Central memory CD8-positive, alpha-beta T cell (primary cell): Measurements from ENCODE around the gene PRTG.
A peak's percentile ranks its signal among the peaks of the same experiment; 100 is the strongest.
"Not testable (repeated sequence)": the region's sequence is repeated elsewhere in the genome, so short reads cannot be mapped to it uniquely, and the experiment has no call there.

ENCODE experiments used
- ATAC-seq: fragments of 150-1000 bp; cut with Tn5 transposase; replicated peaks from 2 replicates; pipeline ENCODE4 v1.10.0; 2022; ENCODE audit warnings: mild to moderate bottlenecking, moderate FRiP score, moderate number of reproducible peaks; ENCODE audit not compliant: poor library complexity, severe bottlenecking; ENCODE audit errors: extremely low read depth
- DNase-seq, 2 donors: peaks; one replicate each; pipeline ENCODE4 v3.0.0; 2021; ENCODE audit warnings: low spot score in 2 of 2
- H3K27ac Mint-ChIP-seq: one replicate; pipeline ENCODE4 v1.8.0; 2022; ENCODE audit warnings: low read depth, mild to moderate bottlenecking, moderate library complexity, mixed read lengths
- H3K27me3 Mint-ChIP-seq: one replicate; pipeline ENCODE4 v1.8.0; 2022; ENCODE audit warnings: mixed read lengths
- H3K36me3 Mint-ChIP-seq: one replicate; pipeline ENCODE4 v1.8.0; 2022; ENCODE audit warnings: mild to moderate bottlenecking, moderate library complexity, mixed read lengths; ENCODE audit not compliant: insufficient read depth
- H3K4me1 Mint-ChIP-seq: one replicate; pipeline ENCODE4 v1.8.0; 2022; ENCODE audit warnings: mixed read lengths
- H3K4me3 Mint-ChIP-seq: one replicate; pipeline ENCODE4 v1.8.0; 2022; ENCODE audit warnings: mild to moderate bottlenecking, moderate library complexity, mixed read lengths
- H3K9me3 Mint-ChIP-seq: one replicate; pipeline ENCODE4 v1.8.0; 2022; ENCODE audit warnings: mixed read lengths

PRTG gene

GRCh38 chr15:55774113-55774970 is 31.4 kb upstream of the PRTG start:
- Mint-ChIP-seq H3K4me3 (no peak overlapping the region), H3K27ac (no peak overlapping the region), H3K4me1 (no peaks in the 10 kb centered on the region), H3K27me3 (peaks cover 38% of the 10 kb centered on the region), H3K9me3 (no peaks in the 10 kb centered on the region), H3K36me3 (peaks cover 2% of the 10 kb centered on the region)
- ATAC-seq (peak; percentile 28), DNase-seq (no peak)

GRCh38 chr15:55770806-55771205 is 27.9 kb upstream of the PRTG start:
- DNase-seq (no peak), ATAC-seq (no peak)
- peaks cover 7% of the 10 kb centered on the region for H3K4me1 Mint-ChIP-seq
- no peaks in the 10 kb centered on the region for H3K36me3 Mint-ChIP-seq
- peaks cover 24% of the 10 kb centered on the region for H3K27me3 Mint-ChIP-seq
- H3K4me3 Mint-ChIP-seq, result no peak overlapping the region
- H3K9me3 Mint-ChIP-seq, result no peaks in the 10 kb centered on the region
- no peak overlapping the region for H3K27ac Mint-ChIP-seq

- Mint-ChIP-seq H3K27me3 (peaks cover 24% of the 10 kb centered on the region), H3K27ac (no peak overlapping the region), H3K36me3 (no peaks in the 10 kb centered on the region), H3K9me3 (no peaks in the 10 kb centered on the region), H3K4me1 (peaks cover 7% of the 10 kb centered on the region), H3K4me3 (no peak overlapping the region)
- DNase-seq (no peak), ATAC-seq (no peak)
Observed at GRCh38 chr15:55770261-55770660, 27.3 kb upstream of the PRTG start.

- H3K4me3 Mint-ChIP-seq, result no peak overlapping the region
- H3K9me3 Mint-ChIP-seq, result no peaks in the 10 kb centered on the region
- H3K27ac Mint-ChIP-seq, result no peak overlapping the region
- H3K36me3 Mint-ChIP-seq, result no peaks in the 10 kb centered on the region
- DNase-seq (no peak), ATAC-seq (no peak)
- peaks cover 17% of the 10 kb centered on the region for H3K27me3 Mint-ChIP-seq
- peaks cover 7% of the 10 kb centered on the region for H3K4me1 Mint-ChIP-seq
Observed at GRCh38 chr15:55768670-55769185, 25.8 kb upstream of the PRTG start.

- DNase-seq, result no peak
- Mint-ChIP-seq H3K4me3 (no peak overlapping the region), H3K4me1 (peaks cover 7% of the 10 kb centered on the region), H3K36me3 (no peaks in the 10 kb centered on the region), H3K27me3 (peaks cover 15% of the 10 kb centered on the region), H3K9me3 (no peaks in the 10 kb centered on the region), H3K27ac (no peak overlapping the region)
- no peak for ATAC-seq
Observed at GRCh38 chr15:55766676-55767075, 23.7 kb upstream of the PRTG start.

- no peak for DNase-seq
- no peak for ATAC-seq
- H3K4me3 Mint-ChIP-seq, result no peak overlapping the region
- no peaks in the 10 kb centered on the region for H3K9me3 Mint-ChIP-seq
- H3K27ac Mint-ChIP-seq, result no peak overlapping the region
- no peaks in the 10 kb centered on the region for H3K36me3 Mint-ChIP-seq
- H3K4me1 Mint-ChIP-seq, result peaks cover 7% of the 10 kb centered on the region
- H3K27me3 Mint-ChIP-seq, result no peaks in the 10 kb centered on the region
Observed at GRCh38 chr15:55764398-55764797, 21.4 kb upstream of the PRTG start.

- Mint-ChIP-seq H3K36me3 (no peaks in the 10 kb centered on the region), H3K4me1 (no peaks in the 10 kb centered on the region), H3K27me3 (peaks cover 12% of the 10 kb centered on the region), H3K4me3 (no peak overlapping the region), H3K27ac (no peak overlapping the region), H3K9me3 (no peaks in the 10 kb centered on the region)
- no peak for DNase-seq
- ATAC-seq, result no peak
Observed at GRCh38 chr15:55758580-55758986, 15.6 kb upstream of the PRTG start.

GRCh38 chr15:55753433-55753832 is 10.5 kb upstream of the PRTG start:
- not testable (repeated sequence) for H3K27ac Mint-ChIP-seq, ATAC-seq, DNase-seq, H3K4me1 Mint-ChIP-seq, H3K9me3 Mint-ChIP-seq, H3K36me3 Mint-ChIP-seq, H3K4me3 Mint-ChIP-seq
- peaks cover 26% of the 10 kb centered on the region for H3K27me3 Mint-ChIP-seq

GRCh38 chr15:55750706-55751105 is 7.8 kb upstream of the PRTG start:
- no peaks in the 10 kb centered on the region for H3K4me1 Mint-ChIP-seq
- no peaks in the 10 kb centered on the region for H3K36me3 Mint-ChIP-seq
- no peak overlapping the region for H3K4me3 Mint-ChIP-seq
- no peaks in the 10 kb centered on the region for H3K9me3 Mint-ChIP-seq
- no peak for ATAC-seq
- peaks cover 14% of the 10 kb centered on the region for H3K27me3 Mint-ChIP-seq
- no peak overlapping the region for H3K27ac Mint-ChIP-seq
- DNase-seq, result no peak

GRCh38 chr15:55743729-55744655 is 1.0 kb upstream of the PRTG start:
- no peaks in the 10 kb centered on the region for H3K9me3 Mint-ChIP-seq
- no peak for DNase-seq
- no peaks in the 10 kb centered on the region for H3K4me1 Mint-ChIP-seq
- peaks cover 26% of the 10 kb centered on the region for H3K27me3 Mint-ChIP-seq
- no peaks in the 10 kb centered on the region for H3K36me3 Mint-ChIP-seq
- no peak overlapping the region for H3K27ac Mint-ChIP-seq
- peak overlapping the region; percentile 62 for H3K4me3 Mint-ChIP-seq
- ATAC-seq, result no peak

GRCh38 chr15:55742498-55742926 is 440 bp downstream of the PRTG start:
- no peak for ATAC-seq
- Mint-ChIP-seq H3K4me1 (no peaks in the 10 kb centered on the region), H3K27me3 (peaks cover 22% of the 10 kb centered on the region), H3K9me3 (no peaks in the 10 kb centered on the region), H3K27ac (no peak overlapping the region), H3K36me3 (no peaks in the 10 kb centered on the region), H3K4me3 (no peak overlapping the region)
- no peak for DNase-seq

- ATAC-seq, result no peak
- Mint-ChIP-seq H3K9me3 (no peaks in the 10 kb centered on the region), H3K4me3 (no peak overlapping the region), H3K4me1 (no peaks in the 10 kb centered on the region), H3K27me3 (peaks cover 25% of the 10 kb centered on the region), H3K36me3 (no peaks in the 10 kb centered on the region), H3K27ac (no peak overlapping the region)
- DNase-seq, result no peak
Observed at GRCh38 chr15:55741833-55742497, 987 bp downstream of the PRTG start.
